AG10803 (cell line): ENCODE data around the gene SEL1L3.

Source experiments
- DNase-seq: peaks from one replicate; pipeline ENCODE4 v3.0.0; 2010; ENCODE audit warnings: low read depth
- H3K4me3 ChIP-seq: 2 replicates; pipeline ENCODE4 v1.5.1; 2011; ENCODE audit warnings: mild to moderate bottlenecking, low read length, control low read depth
- CTCF ChIP-seq: conservative IDR thresholded peaks from 2 replicates; pipeline ENCODE4 v1.5.1; 2011; ENCODE audit warnings: mild to moderate bottlenecking, low read length, control low read depth, inconsistent platforms

SEL1L3 gene

DNA sequence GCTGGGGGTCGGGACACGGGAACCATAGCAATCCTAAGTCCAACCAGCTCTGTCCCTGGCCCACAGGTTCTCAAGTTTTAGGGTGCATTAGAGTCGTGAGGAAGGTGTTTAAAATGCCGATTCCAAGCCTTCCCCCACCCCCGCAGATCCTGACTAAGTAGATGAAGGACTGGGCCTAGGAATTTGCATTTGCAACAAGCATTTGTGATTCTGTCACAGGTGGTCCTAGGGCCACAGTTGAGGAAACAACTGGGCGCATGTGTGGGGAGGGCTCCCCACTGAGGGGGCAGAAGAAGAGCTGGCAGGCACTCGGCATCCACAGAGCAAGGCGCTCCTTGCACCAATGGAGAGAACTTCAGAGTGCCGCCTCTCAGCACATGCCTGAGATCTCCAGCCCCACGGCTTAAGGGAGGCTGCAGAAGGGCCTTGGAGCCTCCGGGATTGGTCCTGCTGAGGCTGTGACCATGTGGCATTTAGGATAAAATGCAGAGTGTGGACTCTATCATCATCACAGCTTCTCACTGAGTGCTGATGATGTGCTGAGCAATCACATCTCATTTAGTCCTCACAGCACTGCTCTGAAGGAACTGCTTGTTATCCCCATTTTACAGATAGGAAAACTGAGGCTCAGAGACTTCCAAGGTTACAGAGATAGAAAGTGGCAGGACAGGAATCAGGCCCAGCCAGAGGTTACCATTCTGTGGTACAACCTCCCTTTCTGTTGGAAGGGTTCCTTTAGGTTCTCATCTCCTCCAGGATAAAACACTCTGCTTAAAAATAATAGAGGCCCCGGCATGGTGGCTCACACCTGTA is 16.7 kb downstream of the SEL1L3 start:
- TF ChIP-seq CTCF: no peak
- no peak overlapping the region for H3K4me3 ChIP-seq
- no peak for DNase-seq

GRCh38 chr4:25844961-25845712 is 17.7 kb downstream of the SEL1L3 start:
- no peak for DNase-seq
- TF ChIP-seq CTCF: no peak
- no peak overlapping the region for H3K4me3 ChIP-seq

DNA sequence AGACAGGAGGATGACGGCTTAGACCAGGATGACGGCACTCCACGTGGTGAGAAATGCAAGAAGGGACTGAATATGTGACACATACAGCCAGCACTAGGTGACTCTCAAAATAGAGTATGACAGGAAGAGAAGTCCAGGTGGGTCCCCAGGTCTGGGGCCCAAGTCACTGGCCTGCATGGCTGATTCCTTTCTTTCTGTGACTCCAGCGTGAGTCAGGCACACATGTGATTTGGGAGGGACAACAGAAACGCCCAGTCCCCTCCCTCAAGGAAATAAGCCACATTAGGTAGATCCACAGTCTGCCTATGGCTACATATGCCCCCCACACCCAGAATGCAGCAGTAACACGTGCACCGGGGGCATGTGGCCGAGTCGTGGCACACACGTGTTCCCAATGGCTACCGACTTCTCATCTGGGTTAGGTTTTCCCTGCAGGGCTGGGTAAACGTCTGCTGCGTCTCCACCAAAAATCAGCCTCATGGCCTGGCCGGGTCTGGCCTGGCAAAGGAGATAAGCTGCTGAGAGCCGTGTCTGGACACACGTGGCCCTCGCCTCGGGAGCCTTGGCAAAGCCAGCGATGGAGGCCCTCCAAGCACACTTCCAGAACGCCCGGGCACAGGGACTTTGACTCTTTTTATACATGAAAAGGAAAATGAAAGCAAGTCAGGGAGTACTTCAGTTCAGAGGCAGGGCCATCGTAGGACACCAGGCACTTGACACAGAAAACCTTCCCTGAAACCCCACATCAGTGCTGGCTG is 19.3 kb downstream of the SEL1L3 start:
- DNase-seq: no peak
- no peak for TF ChIP-seq CTCF
- peak overlapping the region; percentile 10; the same call in 1 of the 2 replicates for H3K4me3 ChIP-seq

DNA sequence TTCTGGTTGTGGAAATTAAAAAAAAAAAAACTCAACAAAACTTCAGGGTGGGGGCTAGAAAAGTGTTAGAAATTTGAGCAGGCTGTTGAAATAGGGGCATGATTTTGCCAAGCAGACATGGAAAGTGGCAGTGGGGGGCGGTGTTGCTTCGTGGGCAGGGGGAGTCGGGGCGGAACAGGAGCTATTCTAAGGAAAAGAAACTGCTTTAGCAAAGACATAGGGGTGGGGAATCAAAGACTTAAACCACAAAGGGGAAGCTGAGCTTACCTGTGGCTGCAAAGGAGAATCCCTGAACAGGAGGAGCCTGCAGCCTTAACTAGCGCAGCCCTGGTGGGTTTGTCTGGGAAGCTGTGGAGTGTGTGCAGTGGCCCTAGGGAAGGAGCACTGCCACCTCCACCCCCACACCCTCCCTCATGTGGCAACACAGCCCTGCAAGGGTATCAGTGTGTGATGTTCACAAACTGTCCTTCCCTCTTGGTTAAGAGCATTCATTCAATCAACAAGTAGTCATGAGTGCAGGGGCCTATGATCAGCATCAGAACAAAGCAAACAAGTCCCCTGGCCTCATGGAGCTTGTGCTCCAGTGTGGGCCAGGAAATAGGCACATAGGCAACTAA is 20.5 kb downstream of the SEL1L3 start:
- no peak overlapping the region for H3K4me3 ChIP-seq
- no peak for DNase-seq
- TF ChIP-seq CTCF: no peak

DNA sequence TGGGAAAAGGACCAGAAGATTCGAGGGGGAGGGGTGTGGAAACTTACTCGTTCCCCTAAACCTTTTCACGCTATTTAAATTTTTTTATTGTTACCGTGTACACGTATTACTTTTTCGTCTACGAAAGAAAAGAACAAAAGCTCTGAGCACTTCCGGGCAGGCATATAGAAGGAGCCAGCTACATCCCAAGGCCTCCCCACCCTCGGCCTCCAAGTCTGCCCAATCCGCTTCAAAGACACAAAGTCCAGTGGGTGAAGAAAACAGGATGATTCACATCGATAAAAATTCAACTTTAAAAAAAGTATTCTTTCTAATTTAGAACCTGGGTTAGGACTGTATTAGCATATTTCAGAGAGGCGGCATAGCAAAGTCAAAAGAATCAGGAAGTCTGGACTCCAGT is 23.1 kb downstream of the SEL1L3 start:
- H3K4me3 ChIP-seq: no peak overlapping the region
- TF ChIP-seq CTCF: no peak
- DNase-seq: no peak

GRCh38 chr4:25839233-25839632 is 23.6 kb downstream of the SEL1L3 start:
- H3K4me3 ChIP-seq: no peak overlapping the region
- no peak for TF ChIP-seq CTCF
- no peak for DNase-seq
